ENCODE data around the gene MMP21.

GRCh38 chr10:125785791-125786190, 10.2 kb upstream of the MMP21 start:
- TF ChIP-seq CTCF (IDR thresholded peaks at IDR 0.05) (no peak), POLR2A (IDR thresholded peaks at IDR 0.05) (no peak)
